Thoracic aorta (tissue), 2 donors: ENCODE measurements around the gene KCNN3. TPM values are rescaled to one million over a fixed set of nuclear protein-coding genes. Genes with fewer than 3 reads are reported as not detected.

Experiments
- ATAC-seq: fragments of 150-250 bp; one replicate; pipeline ENCODE4 v1.8.0; 2017; ENCODE audit warnings: low read depth; ENCODE audit not compliant: insufficient number of reproducible peaks, low FRiP score
- DNase-seq: peaks from one replicate; pipeline ENCODE4 v3.0.0-alpha.2; 2020; ENCODE audit warnings: low spot score
- H3K27ac ChIP-seq, 2 donors: fragments of 200-600 bp; sonication (generic); 1 replicate in 1 of 2; 2 replicates in 1 of 2; pipeline ENCODE4 v1.5.1; 2016; ENCODE audit warnings: mild to moderate bottlenecking in 2 of 2, moderate library complexity in 2 of 2
- H3K27me3 ChIP-seq: fragments of 200-600 bp; sonication (generic); replicated peaks from 2 replicates; pipeline ENCODE4 v1.6.0; 2016; ENCODE audit warnings: mild to moderate bottlenecking; ENCODE audit not compliant: insufficient read depth
- H3K36me3 ChIP-seq: fragments of 200-600 bp; sonication (generic); one replicate; pipeline ENCODE4 v1.5.1; 2016
- H3K4me1 ChIP-seq, 2 donors: fragments of 200-600 bp; sonication (generic); 1 replicate in 1 of 2; 2 replicates in 1 of 2; pipeline versions ENCODE4 v1.5.1 to v1.6.0; 2016; ENCODE audit warnings: low read depth in 2 of 2, mild to moderate bottlenecking in 1 of 2; ENCODE audit not compliant: control insufficient read depth in 1 of 2
- H3K4me3 ChIP-seq: fragments of 200-600 bp; sonication (generic); 2 replicates; pipeline ENCODE4 v1.5.1; 2016; ENCODE audit warnings: mild to moderate bottlenecking
- H3K9me3 ChIP-seq: fragments of 200-600 bp; sonication (generic); 2 replicates; pipeline ENCODE4 v1.5.1; 2016
- CTCF ChIP-seq: fragments of 200-600 bp; sonication (generic); IDR thresholded peaks from one replicate; pipeline ENCODE4 v1.5.1; 2019; ENCODE audit warnings: antibody characterized with exemption
- total RNA-seq, 2 donors: library from RNA; depleted of rRNA; stranded (reverse); fragments of >200 nt; gene quantifications; one replicate each; pipeline versions ENCODE4 v1.1.0 to v1.2.3, GENCODE V29; 2016

KCNN3 gene
- total RNA-seq, 2 donors from 2014 or later, result 0.95 to 1.8 TPM

GRCh38 chr1:154843636-154844296 is 26.3 kb downstream of the KCNN3 start:
- no peak overlapping the region for H3K27ac ChIP-seq
- H3K4me1 ChIP-seq, result no peaks in the 10 kb centered on the region
- ATAC-seq (no peak), DNase-seq (no peak)
- no peak for TF ChIP-seq CTCF
- H3K4me3 ChIP-seq, result no peak overlapping the region
- no peaks in the 10 kb centered on the region for H3K36me3 ChIP-seq
- no peaks in the 10 kb centered on the region for H3K27me3 ChIP-seq
- H3K9me3 ChIP-seq, result no peaks in the 10 kb centered on the region

- H3K36me3 ChIP-seq, result no peaks in the 10 kb centered on the region
- DNase-seq (no peak), ATAC-seq (no peak)
- no peak overlapping the region for H3K27ac ChIP-seq
- no peak for TF ChIP-seq CTCF
- no peaks in the 10 kb centered on the region for H3K27me3 ChIP-seq
- no peaks in the 10 kb centered on the region for H3K9me3 ChIP-seq
- no peak overlapping the region for H3K4me3 ChIP-seq
- no peaks in the 10 kb centered on the region for H3K4me1 ChIP-seq
These were observed 27.4 kb downstream of the KCNN3 start for GRCh38 chr1:154842635-154843034.

GRCh38 chr1:154841384-154841783 is 28.7 kb downstream of the KCNN3 start:
- H3K4me1 ChIP-seq, result no peaks in the 10 kb centered on the region
- H3K9me3 ChIP-seq, result no peaks in the 10 kb centered on the region
- ATAC-seq (no peak), DNase-seq (no peak)
- H3K36me3 ChIP-seq, result no peaks in the 10 kb centered on the region
- H3K27ac ChIP-seq, result no peak overlapping the region
- no peaks in the 10 kb centered on the region for H3K27me3 ChIP-seq
- no peak for TF ChIP-seq CTCF
- H3K4me3 ChIP-seq, result no peak overlapping the region

GRCh38 chr1:154840269-154841176 is 29.6 kb downstream of the KCNN3 start:
- no peak for TF ChIP-seq CTCF
- Histone ChIP-seq H3K27ac (no peak overlapping the region), H3K4me3 (no peak overlapping the region), H3K4me1 (no peaks in the 10 kb centered on the region), H3K9me3 (no peaks in the 10 kb centered on the region), H3K36me3 (no peaks in the 10 kb centered on the region), H3K27me3 (no peaks in the 10 kb centered on the region)
- no peak for DNase-seq
- no peak for ATAC-seq

- DNase-seq (no peak), ATAC-seq (no peak)
- Histone ChIP-seq H3K4me1 (no peaks in the 10 kb centered on the region), H3K4me3 (no peak overlapping the region), H3K36me3 (no peaks in the 10 kb centered on the region), H3K27ac (no peak overlapping the region), H3K9me3 (no peaks in the 10 kb centered on the region), H3K27me3 (no peaks in the 10 kb centered on the region)
- no peak for TF ChIP-seq CTCF
These were observed 30.4 kb downstream of the KCNN3 start for GRCh38 chr1:154839691-154840090.
